Measurements from ENCODE around the gene RHOH. TPM values are rescaled to one million over a fixed set of nuclear protein-coding genes. Genes with fewer than 3 reads are reported as not detected.

RHOH gene
- total RNA-seq, 2 donors from 2014 or later, result 140 to 169 TPM

DNA sequence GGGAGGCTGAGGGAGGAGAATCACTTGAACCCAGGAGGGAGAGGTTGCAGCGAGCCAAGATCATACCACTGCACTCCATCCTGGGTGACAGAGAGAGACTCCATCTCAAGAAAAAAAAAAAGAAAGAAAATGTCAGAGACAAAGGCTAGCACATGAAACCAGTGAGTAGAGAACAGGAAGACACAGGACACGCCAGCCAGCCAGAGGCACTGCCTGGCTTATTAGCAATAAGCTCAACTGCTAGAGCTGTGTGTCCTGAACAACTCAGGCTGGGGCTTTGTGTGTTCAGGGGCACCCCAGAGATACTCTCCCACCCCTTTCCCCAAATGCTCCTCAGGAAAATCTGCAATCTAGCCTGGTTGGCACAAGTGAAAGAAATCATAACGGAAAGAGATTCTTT is 60.0 kb downstream of the RHOH start:
- no peak for ATAC-seq
- peak overlapping the region; percentile 75 to 80 for H3K27ac Mint-ChIP-seq
- H3K36me3 Mint-ChIP-seq, result no peaks in the 10 kb centered on the region
- no peak overlapping the region for H3K4me3 Mint-ChIP-seq
- peaks cover 42 to 44% of the 10 kb centered on the region in 2 donors for H3K4me1 Mint-ChIP-seq (ENCODE audit: low read depth in 2 of 2)
- no peaks in the 10 kb centered on the region for H3K9me3 Mint-ChIP-seq
- H3K27me3 Mint-ChIP-seq, result no peaks in the 10 kb centered on the region
- DNase-seq (ENCODE audit: low spot score), result no peak

DNA sequence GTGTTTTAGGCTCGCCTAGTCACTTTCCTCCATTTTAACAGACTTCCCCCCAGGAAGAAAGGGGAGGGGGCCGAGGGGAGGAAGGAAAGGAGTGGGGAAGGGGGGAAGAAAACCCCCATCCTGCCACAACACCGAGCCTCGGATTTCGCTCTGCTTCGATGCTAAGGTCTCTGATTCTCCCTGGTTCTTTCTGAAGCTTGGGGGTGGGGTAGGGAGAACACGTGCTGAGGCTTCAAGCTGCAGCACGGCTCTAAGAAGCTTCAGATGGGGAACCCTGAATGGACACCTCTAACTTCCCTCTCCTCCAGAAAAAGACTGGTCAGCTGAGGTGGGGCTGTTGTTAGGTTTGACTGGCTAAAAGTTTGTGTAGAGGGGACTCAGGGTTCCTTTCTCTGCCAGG is 61.8 kb downstream of the RHOH start:
- H3K36me3 Mint-ChIP-seq, result peaks cover 4% of the 10 kb centered on the region
- H3K27me3 Mint-ChIP-seq, result no peaks in the 10 kb centered on the region
- peaks cover 45 to 46% of the 10 kb centered on the region in 2 donors for H3K4me1 Mint-ChIP-seq (ENCODE audit: low read depth in 2 of 2)
- no peaks in the 10 kb centered on the region for H3K9me3 Mint-ChIP-seq
- ATAC-seq (no peak), DNase-seq (ENCODE audit: low spot score) (no peak)
- H3K4me3 Mint-ChIP-seq, result no peak overlapping the region
- H3K27ac Mint-ChIP-seq, result peak overlapping the region in 1 of 2 donors; percentile 69

DNA sequence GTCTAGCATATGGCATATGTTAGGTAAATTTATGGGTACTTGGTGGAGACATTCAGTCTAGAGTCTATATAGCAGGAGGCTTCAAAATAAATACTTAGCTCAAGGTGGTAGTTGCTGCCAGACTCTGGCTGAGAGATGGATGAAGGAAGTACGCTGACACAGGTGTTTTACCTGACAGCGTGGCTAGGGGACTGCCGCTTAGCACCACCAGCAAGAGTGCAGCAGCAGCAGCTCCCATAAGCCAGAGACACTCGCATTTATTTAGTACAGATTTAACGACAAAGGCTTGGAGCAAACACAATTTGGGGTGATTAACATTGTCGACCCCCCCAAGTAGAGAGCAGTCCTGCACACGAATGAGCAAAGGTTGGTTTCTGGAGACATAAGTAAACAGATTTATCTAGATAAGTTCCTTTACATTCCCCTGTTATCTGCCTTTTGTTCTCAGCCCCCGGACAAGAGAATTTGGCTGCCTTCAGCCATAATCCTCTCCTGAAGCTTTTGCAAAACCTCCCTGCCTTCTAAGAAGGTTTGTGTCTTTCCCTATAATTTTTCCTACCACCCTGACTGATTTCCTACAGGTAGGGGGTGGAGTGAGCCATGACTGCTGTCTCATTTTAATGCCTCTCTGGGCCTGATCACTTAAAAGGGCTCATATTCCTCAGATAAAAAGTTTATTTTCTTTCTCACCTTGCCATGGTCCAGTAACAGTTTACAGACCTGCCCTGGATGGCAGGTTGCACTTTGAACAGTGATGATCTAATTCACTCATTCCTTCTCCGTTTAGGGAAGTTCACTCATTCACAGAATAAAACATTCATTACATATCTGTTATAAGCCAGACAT is 64.6 kb downstream of the RHOH start:
- ATAC-seq (no peak), DNase-seq (ENCODE audit: low spot score) (no peak)
- Mint-ChIP-seq H3K36me3 (peaks cover 4% of the 10 kb centered on the region), H3K4me3 (no peak overlapping the region), H3K4me1 (ENCODE audit: low read depth in 2 of 2) (peaks cover 47 to 48% of the 10 kb centered on the region in 2 donors), H3K27me3 (no peaks in the 10 kb centered on the region), H3K27ac (no peak overlapping the region), H3K9me3 (no peaks in the 10 kb centered on the region)

DNA sequence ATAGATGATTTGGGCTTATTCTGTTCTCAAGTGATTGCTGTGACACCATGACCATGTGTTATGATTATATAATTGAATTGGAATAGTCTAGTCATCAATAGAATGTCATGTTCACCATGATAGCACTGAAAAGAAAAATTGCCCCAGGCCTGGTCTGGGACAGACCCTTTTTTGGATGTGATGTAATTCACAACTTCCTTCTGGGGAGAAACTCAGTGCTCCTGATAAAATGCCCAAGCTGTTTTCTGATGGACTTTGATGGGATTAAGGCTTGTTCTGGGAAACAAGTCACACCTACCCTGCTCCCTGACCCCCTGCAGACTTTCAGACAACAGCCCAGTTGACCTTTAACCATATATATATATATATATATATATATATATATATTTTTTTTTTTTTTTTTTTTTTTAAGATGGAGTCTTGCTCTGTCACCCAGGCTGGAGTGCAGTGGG is 65.3 kb downstream of the RHOH start:
- no peak for DNase-seq (ENCODE audit: low spot score)
- Mint-ChIP-seq H3K36me3 (peaks cover 4% of the 10 kb centered on the region), H3K27me3 (no peaks in the 10 kb centered on the region), H3K9me3 (no peaks in the 10 kb centered on the region), H3K4me1 (ENCODE audit: low read depth in 2 of 2) (peaks cover 44 to 47% of the 10 kb centered on the region in 2 donors), H3K4me3 (no peak overlapping the region), H3K27ac (no peak overlapping the region)
- ATAC-seq, result no peak

DNA sequence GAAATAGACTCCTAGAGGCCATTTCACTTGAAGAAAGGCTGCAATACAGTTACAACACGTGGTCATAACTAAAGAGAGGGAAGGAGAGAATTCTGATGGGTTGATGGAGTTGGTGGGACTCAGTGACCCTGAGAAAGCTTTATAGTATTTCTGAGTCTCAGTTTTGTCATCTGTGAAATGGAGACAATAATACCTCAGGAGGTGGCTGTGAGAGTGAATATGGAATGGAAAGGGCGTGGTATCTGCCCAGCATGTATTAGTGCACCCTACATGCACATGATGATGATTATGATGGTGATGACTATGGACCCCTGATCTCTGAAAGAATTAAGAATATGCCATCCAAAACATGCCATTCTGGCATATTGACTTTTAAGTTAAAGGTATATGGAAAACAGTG is 66.0 kb downstream of the RHOH start:
- Mint-ChIP-seq H3K9me3 (no peaks in the 10 kb centered on the region), H3K4me3 (no peak overlapping the region), H3K27ac (peak overlapping the region in 1 of 2 donors; percentile 91), H3K27me3 (no peaks in the 10 kb centered on the region), H3K36me3 (peaks cover 4% of the 10 kb centered on the region), H3K4me1 (ENCODE audit: low read depth in 2 of 2) (peaks cover 49 to 53% of the 10 kb centered on the region in 2 donors)
- DNase-seq (ENCODE audit: low spot score) (no peak), ATAC-seq (no peak)

- H3K9me3 Mint-ChIP-seq, result no peaks in the 10 kb centered on the region
- H3K4me1 Mint-ChIP-seq (ENCODE audit: low read depth in 2 of 2), result peaks cover 44 to 47% of the 10 kb centered on the region in 2 donors
- no peak for ATAC-seq
- peak overlapping the region; percentile 78 to 91 for H3K27ac Mint-ChIP-seq
- DNase-seq (ENCODE audit: low spot score), result no peak
- peak overlapping the region; percentile 72 for H3K4me3 Mint-ChIP-seq
- peaks cover 4% of the 10 kb centered on the region for H3K36me3 Mint-ChIP-seq
- no peaks in the 10 kb centered on the region for H3K27me3 Mint-ChIP-seq
Observed at GRCh38 chr4:40264497-40264896, 67.7 kb downstream of the RHOH start.

DNA sequence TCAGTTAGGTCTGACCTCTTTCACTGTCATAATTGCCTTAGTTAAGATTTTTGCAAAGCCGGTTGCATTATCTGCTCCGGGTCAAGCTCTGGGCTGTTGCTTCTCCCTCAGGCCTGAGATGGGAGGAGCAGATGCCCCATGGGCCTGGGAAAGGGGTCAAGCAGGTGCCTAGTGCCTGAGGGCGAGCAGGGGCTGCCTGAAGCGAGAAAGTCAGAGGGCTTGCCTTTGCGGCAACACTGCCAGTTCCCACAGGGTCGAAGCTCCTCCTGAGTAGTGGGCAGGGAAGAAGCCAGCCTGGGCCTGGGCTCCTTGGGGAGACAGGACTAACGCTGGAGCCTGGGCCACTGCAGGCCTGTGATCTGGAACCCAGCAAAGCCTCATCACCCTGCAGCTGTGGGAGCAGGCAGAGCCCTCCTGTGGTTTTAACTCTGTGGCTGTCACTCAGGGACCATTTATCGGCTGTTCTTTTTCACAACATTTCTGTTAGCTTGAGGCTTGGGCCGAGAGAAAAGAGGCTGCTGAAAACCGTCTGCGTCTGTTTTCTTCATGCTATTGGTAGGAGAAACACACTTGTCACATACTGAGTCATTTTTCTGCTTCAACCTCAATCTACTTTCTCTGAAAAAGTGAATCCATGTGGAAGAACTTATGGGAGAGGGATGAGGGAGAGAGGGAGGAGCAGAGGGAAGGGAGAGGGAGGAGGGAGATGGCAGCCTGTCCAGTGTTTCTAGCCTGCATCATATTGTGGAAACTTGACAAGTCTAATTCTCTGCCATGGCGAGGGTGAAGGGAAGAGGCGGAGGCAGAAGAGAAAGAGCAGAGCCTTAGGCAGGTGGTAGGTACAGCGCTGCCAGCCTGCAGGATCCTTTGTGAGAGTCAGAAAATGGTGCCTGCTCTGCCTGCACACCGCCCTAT is 68.4 kb downstream of the RHOH start:
- Mint-ChIP-seq H3K27ac (peak overlapping the region; percentile 78 to 91), H3K4me1 (ENCODE audit: low read depth in 2 of 2) (peaks cover 44 to 47% of the 10 kb centered on the region in 2 donors), H3K36me3 (peaks cover 4% of the 10 kb centered on the region), H3K27me3 (no peaks in the 10 kb centered on the region), H3K9me3 (no peaks in the 10 kb centered on the region), H3K4me3 (peak overlapping the region; percentile 72)
- ATAC-seq, result peak; percentile 92 to 94
- peak; percentile 85 for DNase-seq (ENCODE audit: low spot score)

- peak in 1 of 2 donors; percentile 51 for ATAC-seq
- H3K4me3 Mint-ChIP-seq, result peak overlapping the region; percentile 72
Observed at GRCh38 chr4:40265910-40266274, 69.1 kb downstream of the RHOH start.

GRCh38 chr4:40269133-40269532 is 72.3 kb downstream of the RHOH start:
- Mint-ChIP-seq H3K36me3 (no peaks in the 10 kb centered on the region), H3K9me3 (no peaks in the 10 kb centered on the region), H3K27me3 (no peaks in the 10 kb centered on the region), H3K4me3 (no peak overlapping the region), H3K27ac (no peak overlapping the region), H3K4me1 (ENCODE audit: low read depth in 2 of 2) (peaks cover 34 to 35% of the 10 kb centered on the region in 2 donors)
- no peak for DNase-seq (ENCODE audit: low spot score)
- ATAC-seq, result no peak

More at GRCh38 chr4:40265910-40266274, 69.1 kb downstream of the RHOH start:
- Mint-ChIP-seq H3K9me3 (no peaks in the 10 kb centered on the region), H3K27ac (peak overlapping the region; percentile 78 to 91), H3K36me3 (peaks cover 4% of the 10 kb centered on the region), H3K27me3 (no peaks in the 10 kb centered on the region), H3K4me1 (ENCODE audit: low read depth in 2 of 2) (peaks cover 44 to 47% of the 10 kb centered on the region in 2 donors)
- no peak for DNase-seq (ENCODE audit: low spot score)

- ATAC-seq (no peak), DNase-seq (ENCODE audit: low spot score) (no peak)
- Mint-ChIP-seq H3K4me1 (ENCODE audit: low read depth in 2 of 2) (peaks cover 19 to 20% of the 10 kb centered on the region in 2 donors), H3K27ac (no peak overlapping the region), H3K9me3 (no peaks in the 10 kb centered on the region), H3K4me3 (no peak overlapping the region), H3K27me3 (no peaks in the 10 kb centered on the region), H3K36me3 (no peaks in the 10 kb centered on the region)
Observed at GRCh38 chr4:40270609-40271008, 73.8 kb downstream of the RHOH start.

DNA sequence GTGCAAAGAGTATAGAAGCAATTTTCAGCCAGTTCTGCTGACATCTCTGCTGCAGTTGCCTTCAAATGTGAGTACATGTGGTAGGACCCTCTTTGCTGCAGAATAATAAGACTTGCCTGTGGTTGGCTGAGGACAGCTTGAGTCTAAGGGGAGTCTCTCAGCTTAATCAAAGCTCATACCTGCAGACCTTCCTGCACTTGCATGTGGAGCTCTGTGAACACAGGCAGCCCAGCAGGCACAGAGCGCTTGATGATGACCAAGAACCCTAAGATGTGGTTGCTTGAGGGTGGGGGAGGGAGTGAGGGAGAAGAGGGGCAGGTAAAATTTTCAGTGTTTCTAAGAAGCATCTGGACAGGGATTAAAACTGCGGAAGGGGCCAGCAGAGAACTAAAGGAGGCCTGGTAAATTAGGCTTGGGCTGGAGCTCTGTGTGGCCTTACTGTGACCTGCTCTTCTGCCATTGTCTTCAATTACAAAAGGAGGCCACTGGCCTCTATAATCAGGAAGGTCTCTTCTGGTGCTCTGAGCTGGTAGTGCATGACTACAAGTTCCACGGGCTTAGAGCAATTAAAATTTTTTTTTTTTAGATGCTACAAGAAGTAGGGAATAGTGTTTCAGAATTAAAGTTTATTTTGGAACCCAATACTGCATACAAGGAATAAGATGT is 78.4 kb downstream of the RHOH start:
- ATAC-seq (no peak), DNase-seq (ENCODE audit: low spot score) (no peak)
- Mint-ChIP-seq H3K27me3 (no peaks in the 10 kb centered on the region), H3K4me1 (ENCODE audit: low read depth in 2 of 2) (peaks cover 0 to 8% of the 10 kb centered on the region in 2 donors), H3K27ac (no peak overlapping the region), H3K9me3 (no peaks in the 10 kb centered on the region), H3K4me3 (no peak overlapping the region), H3K36me3 (no peaks in the 10 kb centered on the region)

- ATAC-seq, result no peak
- Mint-ChIP-seq H3K36me3 (no peaks in the 10 kb centered on the region), H3K27ac (no peak overlapping the region), H3K4me1 (ENCODE audit: low read depth in 2 of 2) (peaks cover 11 to 12% of the 10 kb centered on the region in 2 donors), H3K27me3 (no peaks in the 10 kb centered on the region), H3K4me3 (no peak overlapping the region), H3K9me3 (peaks cover 2% of the 10 kb centered on the region)
- DNase-seq (ENCODE audit: low spot score), result no peak
Observed at GRCh38 chr4:40276546-40276945, 79.7 kb downstream of the RHOH start.

DNA sequence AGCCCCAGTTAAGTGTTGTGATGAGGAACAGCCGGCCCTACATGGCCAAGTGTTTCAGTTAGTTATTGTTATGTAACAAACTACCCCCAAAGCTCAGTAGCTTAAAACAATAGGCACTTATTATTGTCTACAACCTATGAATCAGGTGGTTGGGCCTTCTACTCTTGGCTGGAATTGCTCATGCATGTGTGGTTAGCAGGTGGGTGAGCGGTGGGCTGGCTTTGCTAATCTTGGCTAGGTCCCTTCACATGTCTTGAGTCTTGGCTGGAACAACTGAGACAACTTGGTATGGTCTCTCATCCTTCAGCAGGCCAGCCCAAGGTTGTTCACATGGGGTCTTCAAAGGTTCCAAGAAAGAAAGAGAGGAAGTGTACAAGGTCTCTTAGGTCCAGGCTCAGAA is 83.8 kb downstream of the RHOH start:
- DNase-seq (ENCODE audit: low spot score) (no peak), ATAC-seq (no peak)
- no peak overlapping the region for H3K4me3 Mint-ChIP-seq
- peaks cover 15 to 42% of the 10 kb centered on the region in 2 donors for H3K4me1 Mint-ChIP-seq (ENCODE audit: low read depth in 2 of 2)
- no peaks in the 10 kb centered on the region for H3K36me3 Mint-ChIP-seq
- peaks cover 2% of the 10 kb centered on the region for H3K9me3 Mint-ChIP-seq
- H3K27ac Mint-ChIP-seq, result no peak overlapping the region
- H3K27me3 Mint-ChIP-seq, result no peaks in the 10 kb centered on the region

Measured in natural killer cell treated with Interleukin-12 subunit alpha and Interleukin-12 subunit beta and Interleukin-15 and Interleukin-18, amount 100 ng/mL, for 72 hours (primary cell).